Parathyroid adenoma (tissue), 2 donors: ENCODE measurements around the gene PPP1R13L.

ENCODE experiments used
- H2AFZ ChIP-seq: fragments of 300-600 bp; sonication (generic); one replicate; pipeline ENCODE4 v1.7.0; 2017; ENCODE audit warnings: antibody characterized with exemption, mild to moderate bottlenecking
- H3K27ac ChIP-seq: fragments of 300-600 bp; sonication (generic); one replicate; pipeline ENCODE4 v1.7.0; 2017
- H3K27me3 ChIP-seq: fragments of 300-600 bp; sonication (generic); one replicate; pipeline ENCODE4 v1.7.0; 2017; ENCODE audit warnings: low read length; ENCODE audit not compliant: control insufficient read depth, insufficient read depth
- H3K36me3 ChIP-seq: fragments of 300-600 bp; sonication (generic); one replicate; pipeline ENCODE4 v1.7.0; 2017; ENCODE audit warnings: low read length; ENCODE audit not compliant: control insufficient read depth, insufficient read depth
- H3K4me1 ChIP-seq: fragments of 300-600 bp; sonication (generic); one replicate; pipeline ENCODE4 v1.7.0; 2017; ENCODE audit warnings: control low read depth
- H3K4me2 ChIP-seq: fragments of 300-600 bp; sonication (generic); one replicate; pipeline ENCODE4 v1.7.0; 2017; ENCODE audit warnings: low read length
- H3K4me3 ChIP-seq: fragments of 300-600 bp; sonication (generic); one replicate; pipeline ENCODE4 v1.7.0; 2017; ENCODE audit warnings: low read depth, low read length
- H3K79me2 ChIP-seq: fragments of 300-600 bp; sonication (generic); one replicate; pipeline ENCODE4 v1.7.0; 2017; ENCODE audit warnings: control low read depth
- H3K9ac ChIP-seq: fragments of 300-600 bp; sonication (generic); one replicate; pipeline ENCODE4 v1.7.0; 2017; ENCODE audit warnings: mild to moderate bottlenecking
- H3K9me3 ChIP-seq: fragments of 300-600 bp; sonication (generic); one replicate; pipeline ENCODE4 v1.7.0; 2017; ENCODE audit warnings: low read length; ENCODE audit not compliant: control insufficient read depth
- CTCF ChIP-seq: fragments of 300-600 bp; sonication (generic); IDR thresholded peaks from one replicate; pipeline ENCODE4 v1.7.0; 2017; ENCODE audit warnings: antibody characterized with exemption, mild to moderate bottlenecking
- donor health status: primary hyperparathyroidism.

Gene PPP1R13L

GRCh38 chr19:45385392-45386221 lies 19.3 kb downstream of the PPP1R13L start:
- no peak for TF ChIP-seq CTCF
- no peaks in the 10 kb centered on the region for H3K27me3 ChIP-seq
- no peak overlapping the region for H3K4me3 ChIP-seq

DNA sequence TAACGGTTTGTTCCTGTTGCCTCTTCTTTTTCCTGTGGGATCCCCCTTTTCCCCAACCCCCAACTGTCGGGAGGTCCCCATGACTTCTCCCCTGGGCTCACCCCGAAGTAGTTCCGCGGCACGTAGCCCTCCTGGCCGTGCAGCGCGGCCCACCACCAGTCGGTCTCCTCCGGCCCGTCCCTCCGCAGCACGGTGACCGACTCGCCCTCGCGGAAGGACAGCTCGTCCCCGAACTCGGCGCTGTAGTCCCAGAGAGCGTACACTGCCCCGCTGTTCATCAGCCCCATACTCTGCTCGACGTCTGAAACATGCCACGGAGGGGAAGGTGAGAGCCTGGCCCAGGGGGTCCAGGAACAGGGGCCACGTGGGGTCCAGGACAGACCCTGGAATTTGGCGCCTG lies 22.4 kb downstream of the PPP1R13L start:
- H3K36me3 ChIP-seq: no peaks in the 10 kb centered on the region
- H3K9ac ChIP-seq: no peak overlapping the region
- H3K9me3 ChIP-seq: no peaks in the 10 kb centered on the region
- no peak overlapping the region for H2AFZ ChIP-seq
- no peak overlapping the region for H3K4me3 ChIP-seq
- H3K27me3 ChIP-seq: no peaks in the 10 kb centered on the region
- no peak overlapping the region for H3K27ac ChIP-seq
- TF ChIP-seq CTCF: no peak
- no peaks in the 10 kb centered on the region for H3K79me2 ChIP-seq
- H3K4me1 ChIP-seq: no peaks in the 10 kb centered on the region
- no peak overlapping the region for H3K4me2 ChIP-seq

More at GRCh38 chr19:45385392-45386221, 19.3 kb downstream of the PPP1R13L start:
- Histone ChIP-seq H3K9me3 (no peaks in the 10 kb centered on the region), H3K36me3 (no peaks in the 10 kb centered on the region), H3K4me1 (no peaks in the 10 kb centered on the region), H3K9ac (no peak overlapping the region), H2AFZ (peak overlapping the region; percentile 17), H3K79me2 (no peaks in the 10 kb centered on the region), H3K4me2 (no peak overlapping the region), H3K27ac (no peak overlapping the region)

- H3K4me3 ChIP-seq: no peak overlapping the region
- H3K36me3 ChIP-seq: no peaks in the 10 kb centered on the region
- H3K27ac ChIP-seq: no peak overlapping the region
- H3K79me2 ChIP-seq: no peaks in the 10 kb centered on the region
- no peak for TF ChIP-seq CTCF
- no peaks in the 10 kb centered on the region for H3K9me3 ChIP-seq
- no peak overlapping the region for H3K4me2 ChIP-seq
- H2AFZ ChIP-seq: no peak overlapping the region
- no peaks in the 10 kb centered on the region for H3K4me1 ChIP-seq
- H3K9ac ChIP-seq: no peak overlapping the region
- H3K27me3 ChIP-seq: no peaks in the 10 kb centered on the region
Measured at GRCh38 chr19:45380107-45380506, 24.8 kb downstream of the PPP1R13L start.

DNA sequence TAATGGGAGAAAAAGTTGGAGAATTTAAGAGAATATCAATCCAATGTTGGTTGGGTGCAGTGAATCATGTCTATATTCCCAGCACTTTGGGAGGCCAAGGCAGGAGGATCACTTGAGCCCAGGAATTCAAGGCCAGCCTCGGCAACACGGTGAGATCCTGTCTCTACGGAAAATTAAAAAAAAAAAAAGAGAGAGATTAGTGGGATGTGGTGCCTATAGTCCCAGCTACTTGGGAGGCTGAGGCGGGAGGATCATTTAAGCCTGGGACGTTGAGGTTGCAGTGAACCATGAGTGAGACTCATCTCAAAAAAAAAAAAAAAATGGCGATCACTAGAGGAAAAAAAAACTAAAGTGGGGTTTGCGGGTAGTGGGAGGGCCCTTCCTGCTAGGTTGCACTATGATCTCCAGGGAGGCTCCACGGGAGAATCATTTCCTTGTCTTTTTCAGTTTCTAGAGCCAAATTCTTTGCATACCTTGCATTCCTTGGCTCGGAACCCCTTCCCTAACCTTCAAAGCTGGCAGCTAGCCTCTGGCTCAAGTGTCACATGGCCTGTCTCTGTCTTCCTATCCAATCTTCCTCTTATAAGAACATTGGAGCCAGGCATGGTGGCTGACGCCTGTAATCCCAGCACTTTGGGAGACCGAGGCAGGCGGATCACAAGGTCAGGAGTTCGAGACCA lies 28.7 kb downstream of the PPP1R13L start:
- Histone ChIP-seq H3K4me2 (no peak overlapping the region), H3K27ac (peak overlapping the region; percentile 35)
- no peak for TF ChIP-seq CTCF

More for the DNA sequence above, 28.7 kb downstream of the PPP1R13L start:
- Histone ChIP-seq H3K9ac (no peak overlapping the region), H3K4me3 (peak overlapping the region; percentile 13), H3K27me3 (no peaks in the 10 kb centered on the region), H3K4me1 (no peaks in the 10 kb centered on the region), H3K79me2 (no peaks in the 10 kb centered on the region), H3K9me3 (no peaks in the 10 kb centered on the region), H3K36me3 (no peaks in the 10 kb centered on the region), H2AFZ (peak overlapping the region; percentile 31)
